Liver (tissue), 9 donors: ENCODE data around the gene RDM1. TPM values are rescaled to one million over a fixed set of nuclear protein-coding genes. Genes with fewer than 3 reads are reported as not detected.

ENCODE experiments used
- DNase-seq: peaks from one replicate; pipeline ENCODE4 v3.0.0-alpha.2; 2017; ENCODE audit warnings: low spot score
- H3K27ac ChIP-seq, 2 donors: one replicate each; pipeline ENCODE4 v1.7.0; 2013; ENCODE audit warnings: inconsistent platforms in 2 of 2, low read length in 2 of 2, control low read depth in 1 of 2, low read depth in 1 of 2, mild to moderate bottlenecking in 1 of 2
- H3K27me3 ChIP-seq, 4 donors: one replicate each; pipeline versions ENCODE4 v1.6.1 to v1.7.0; 2013; ENCODE audit warnings: low read length in 3 of 4, inconsistent platforms in 1 of 4, mild to moderate bottlenecking in 1 of 4, moderate library complexity in 1 of 4; ENCODE audit not compliant: control insufficient read depth in 4 of 4, insufficient read depth in 4 of 4
- H3K36me3 ChIP-seq, 4 donors: one replicate each; pipeline versions ENCODE4 v1.6.1 to v1.7.0; 2013; ENCODE audit warnings: low read length in 3 of 4, mild to moderate bottlenecking in 3 of 4, low read depth in 1 of 4, moderate library complexity in 1 of 4; ENCODE audit not compliant: control insufficient read depth in 4 of 4, insufficient read depth in 3 of 4
- H3K4me1 ChIP-seq, 4 donors: one replicate each; pipeline versions ENCODE4 v1.6.1 to v1.7.0; 2013; ENCODE audit warnings: low read length in 3 of 4, mild to moderate bottlenecking in 3 of 4, moderate library complexity in 1 of 4; ENCODE audit not compliant: control insufficient read depth in 4 of 4, insufficient read depth in 4 of 4
- H3K4me3 ChIP-seq, 3 donors: one replicate each; pipeline versions ENCODE4 v1.6.1 to v1.7.0; 2013; ENCODE audit warnings: low read length in 3 of 3, control low read depth in 1 of 3, low read depth in 1 of 3, mild to moderate bottlenecking in 1 of 3
- H3K9ac ChIP-seq, 2 donors: one replicate each; pipeline ENCODE4 v1.7.0; 2013; ENCODE audit warnings: low read length in 2 of 2, mild to moderate bottlenecking in 2 of 2, moderate library complexity in 2 of 2, control low read depth in 1 of 2, low read depth in 1 of 2
- H3K9me3 ChIP-seq, 4 donors: one replicate each; pipeline versions ENCODE4 v1.6.1 to v1.7.0; 2013; ENCODE audit warnings: low read length in 3 of 4; ENCODE audit not compliant: control insufficient read depth in 4 of 4
- CTCF ChIP-seq: fragments of 150-350 bp; IDR thresholded peaks from 2 replicates; pipeline ENCODE4 v1.5.1; 2017; ENCODE audit warnings: improper control_type of control experiment, low read depth, low read length; ENCODE audit not compliant: missing input control
- FOXA2 ChIP-seq: IDR thresholded peaks from 2 replicates; pipeline ENCODE4 v1.6.1; 2016; ENCODE audit warnings: antibody characterized with exemption
- GABPA ChIP-seq, 2 donors: IDR thresholded peaks in 1 of 2; conservative IDR thresholded peaks in 1 of 2; 2 replicates each; pipeline ENCODE4 v1.6.1; 2016; ENCODE audit warnings: antibody characterized with exemption in 2 of 2, mild to moderate bottlenecking in 1 of 2, moderate library complexity in 1 of 2
- HNF4A ChIP-seq, 2 donors: conservative IDR thresholded peaks; 2 replicates each; pipeline ENCODE4 v1.6.1; 2016; ENCODE audit warnings: antibody characterized with exemption in 2 of 2, mild to moderate bottlenecking in 2 of 2
- JUND ChIP-seq, 2 donors: IDR thresholded peaks; 2 replicates each; pipeline ENCODE4 v1.6.1; 2016; ENCODE audit warnings: antibody characterized with exemption in 2 of 2
- MAX ChIP-seq: IDR thresholded peaks from 2 replicates; pipeline ENCODE4 v1.6.1; 2016; ENCODE audit warnings: antibody characterized with exemption
- RAD21 ChIP-seq, 2 donors: IDR thresholded peaks; 2 replicates each; pipeline ENCODE4 v1.6.1; 2016; ENCODE audit warnings: antibody characterized with exemption in 2 of 2, mild to moderate bottlenecking in 2 of 2
- ZBTB33 ChIP-seq: IDR thresholded peaks from 2 replicates; pipeline ENCODE4 v1.6.1; 2016; ENCODE audit warnings: antibody characterized with exemption
- WGBS: extraction: QIAGEN DNeasy Blood & Tissue Kit; methylation state at CpG from one replicate; pipeline ENCODE4 v1.1.7; 2013; 5-methylcytosine and 5-hydroxymethylcytosine counted together
- polyA plus RNA-seq, 2 donors: library from polyadenylated mRNA; stranded (reverse) in 1 of 2; unstranded in 1 of 2; fragments of 200-250 nt in 1 of 2; fragments of >200 nt in 1 of 2; fragmentation: Nextera tagmentation in 1 of 2; extraction: Ambion mirVana in 1 of 2; gene quantifications; one replicate each; pipeline versions ENCODE4 v1.2.1 to v1.2.3, GENCODE V29; 2013 to 2015
- total RNA-seq, 2 donors: library from RNA; depleted of rRNA; stranded (reverse); fragments of >200 nt; gene quantifications; one replicate each; pipeline ENCODE4 v1.2.3, GENCODE V29; 2014
- TF ChIP-seq, protein P1 (sequence below): IDR thresholded peaks from 2 replicates; pipeline ENCODE4 v1.6.1; 2016; ENCODE audit warnings: antibody characterized with exemption, mild to moderate bottlenecking
- donor health status: healthy.
- donor health status: healthy.
- donor health status: healthy.
- donor health status: healthy.
- donor health status: healthy.

Gene RDM1
- total and polyA plus RNA-seq, 4 donors = 0.29 to 1.9 (median 0.42) TPM; not detected in 1

- TF ChIP-seq HNF4A (conservative IDR thresholded peaks at IDR 0.05) = no peak
- no peak for TF ChIP-seq FOXA2
- no peak for TF ChIP-seq ZBTB33
- no peak overlapping the region for H3K27ac ChIP-seq
- no peaks in the 10 kb centered on the region for H3K27me3 ChIP-seq
- WGBS = 93% methylated on average over 5 of the region's 5 CpGs
- no peak for DNase-seq
- no peaks in the 10 kb centered on the region for H3K9me3 ChIP-seq
- no peak overlapping the region for H3K4me3 ChIP-seq
- H3K4me1 ChIP-seq = no peaks in the 10 kb centered on the region
- H3K9ac ChIP-seq = no peak overlapping the region
- H3K36me3 ChIP-seq = no peaks in the 10 kb centered on the region
Observed at GRCh38 chr17:35936063-35936462, 5.5 kb upstream of the RDM1 start.

GRCh38 chr17:35934760-35935159, 4.2 kb upstream of the RDM1 start:
- H3K27ac ChIP-seq = no peak overlapping the region
- no peaks in the 10 kb centered on the region for H3K36me3 ChIP-seq
- no peak overlapping the region for H3K4me3 ChIP-seq
- 89% methylated on average over 10 of the region's 10 CpGs for WGBS
- H3K27me3 ChIP-seq = no peaks in the 10 kb centered on the region
- DNase-seq = no peak
- H3K9ac ChIP-seq = no peak overlapping the region
- no peaks in the 10 kb centered on the region for H3K9me3 ChIP-seq
- TF ChIP-seq, protein P1, sequence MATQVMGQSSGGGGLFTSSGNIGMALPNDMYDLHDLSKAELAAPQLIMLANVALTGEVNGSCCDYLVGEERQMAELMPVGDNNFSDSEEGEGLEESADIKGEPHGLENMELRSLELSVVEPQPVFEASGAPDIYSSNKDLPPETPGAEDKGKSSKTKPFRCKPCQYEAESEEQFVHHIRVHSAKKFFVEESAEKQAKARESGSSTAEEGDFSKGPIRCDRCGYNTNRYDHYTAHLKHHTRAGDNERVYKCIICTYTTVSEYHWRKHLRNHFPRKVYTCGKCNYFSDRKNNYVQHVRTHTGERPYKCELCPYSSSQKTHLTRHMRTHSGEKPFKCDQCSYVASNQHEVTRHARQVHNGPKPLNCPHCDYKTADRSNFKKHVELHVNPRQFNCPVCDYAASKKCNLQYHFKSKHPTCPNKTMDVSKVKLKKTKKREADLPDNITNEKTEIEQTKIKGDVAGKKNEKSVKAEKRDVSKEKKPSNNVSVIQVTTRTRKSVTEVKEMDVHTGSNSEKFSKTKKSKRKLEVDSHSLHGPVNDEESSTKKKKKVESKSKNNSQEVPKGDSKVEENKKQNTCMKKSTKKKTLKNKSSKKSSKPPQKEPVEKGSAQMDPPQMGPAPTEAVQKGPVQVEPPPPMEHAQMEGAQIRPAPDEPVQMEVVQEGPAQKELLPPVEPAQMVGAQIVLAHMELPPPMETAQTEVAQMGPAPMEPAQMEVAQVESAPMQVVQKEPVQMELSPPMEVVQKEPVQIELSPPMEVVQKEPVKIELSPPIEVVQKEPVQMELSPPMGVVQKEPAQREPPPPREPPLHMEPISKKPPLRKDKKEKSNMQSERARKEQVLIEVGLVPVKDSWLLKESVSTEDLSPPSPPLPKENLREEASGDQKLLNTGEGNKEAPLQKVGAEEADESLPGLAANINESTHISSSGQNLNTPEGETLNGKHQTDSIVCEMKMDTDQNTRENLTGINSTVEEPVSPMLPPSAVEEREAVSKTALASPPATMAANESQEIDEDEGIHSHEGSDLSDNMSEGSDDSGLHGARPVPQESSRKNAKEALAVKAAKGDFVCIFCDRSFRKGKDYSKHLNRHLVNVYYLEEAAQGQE = no peak
- no peak for TF ChIP-seq GABPA (IDR thresholded peaks at IDR 0.05 in 1 of 2, conservative IDR thresholded peaks at IDR 0.05 in 1 of 2)
- no peak for TF ChIP-seq RAD21 (IDR thresholded peaks at IDR 0.05)
- TF ChIP-seq HNF4A (conservative IDR thresholded peaks at IDR 0.05) = no peak
- peaks cover 6 to 10% (median 9%) of the 10 kb centered on the region in 4 donors for H3K4me1 ChIP-seq

DNA sequence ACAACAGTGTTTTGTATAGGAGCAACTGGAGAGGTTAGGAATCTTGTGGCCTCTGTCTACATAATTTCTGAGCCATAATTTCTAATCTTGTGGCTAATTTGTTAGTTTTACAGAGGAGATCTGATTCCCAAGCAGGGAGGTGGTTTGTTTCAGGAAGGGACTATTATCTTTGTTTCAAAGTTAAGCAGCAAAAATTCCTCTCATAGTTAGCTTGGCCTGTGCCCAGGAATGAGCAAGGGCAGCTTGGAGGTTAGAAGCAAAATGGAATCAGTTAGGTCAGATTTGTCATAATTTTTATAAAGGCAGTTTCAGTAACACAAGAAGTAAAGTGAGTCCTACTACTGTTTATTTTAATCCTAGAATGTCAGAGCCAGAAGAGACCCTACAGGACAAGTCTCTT, 2.0 kb upstream of the RDM1 start:
- H3K4me1 ChIP-seq = peaks cover 6 to 13% (median 10%) of the 10 kb centered on the region in 4 donors
- H3K27ac ChIP-seq = no peak overlapping the region
- no peak overlapping the region for H3K4me3 ChIP-seq
- TF ChIP-seq JUND (IDR thresholded peaks at IDR 0.05) (no peak), MAX (no peak), CTCF (no peak)
- H3K9ac ChIP-seq = no peak overlapping the region
- H3K9me3 ChIP-seq = no peaks in the 10 kb centered on the region
- H3K27me3 ChIP-seq = no peaks in the 10 kb centered on the region
- DNase-seq = no peak
- no peaks in the 10 kb centered on the region for H3K36me3 ChIP-seq
